ENCODE data around the gene DNAJC7.

DNAJC7 gene

DNA sequence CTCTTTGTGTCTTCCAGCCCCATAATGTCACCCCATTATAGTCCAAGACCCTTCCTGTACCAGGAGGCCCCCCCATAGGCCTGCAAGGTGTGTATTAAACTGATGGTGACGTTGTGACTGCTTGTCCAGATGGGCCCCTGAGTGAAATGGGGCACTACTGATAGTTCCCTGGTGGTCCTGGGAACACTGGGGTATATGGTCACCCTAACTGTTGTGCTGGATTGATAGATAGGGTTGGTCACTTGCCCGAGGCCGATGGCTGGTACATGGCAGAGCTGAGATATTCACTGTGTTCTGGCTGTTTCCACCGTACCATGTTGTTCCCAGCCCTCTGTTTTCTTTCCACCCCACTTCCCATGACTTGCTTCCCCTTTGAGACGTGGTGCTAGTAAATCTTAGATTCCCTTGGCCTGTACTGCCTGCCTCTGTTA, 46.3 kb downstream of the DNAJC7 start:
- Mint-ChIP-seq H3K36me3 (ENCODE audit: low read depth) (peaks cover 49% of the 10 kb centered on the region), H3K4me3 (no peak overlapping the region), H3K27me3 (ENCODE audit: low read depth) (no peaks in the 10 kb centered on the region), H3K27ac (no peak overlapping the region), H3K9me3 (no peaks in the 10 kb centered on the region), H3K4me1 (ENCODE audit: low read depth) (peaks cover 20% of the 10 kb centered on the region)
- DNase-seq (ENCODE audit: low spot score) = no peak

GRCh38 chr17:41968676-41969075, 48.6 kb downstream of the DNAJC7 start:
- Mint-ChIP-seq H3K4me1 (ENCODE audit: low read depth) (peaks cover 31% of the 10 kb centered on the region), H3K4me3 (no peak overlapping the region), H3K27ac (no peak overlapping the region), H3K27me3 (ENCODE audit: low read depth) (no peaks in the 10 kb centered on the region), H3K9me3 (no peaks in the 10 kb centered on the region), H3K36me3 (ENCODE audit: low read depth) (peaks cover 29% of the 10 kb centered on the region)
- no peak for DNase-seq (ENCODE audit: low spot score)

DNA sequence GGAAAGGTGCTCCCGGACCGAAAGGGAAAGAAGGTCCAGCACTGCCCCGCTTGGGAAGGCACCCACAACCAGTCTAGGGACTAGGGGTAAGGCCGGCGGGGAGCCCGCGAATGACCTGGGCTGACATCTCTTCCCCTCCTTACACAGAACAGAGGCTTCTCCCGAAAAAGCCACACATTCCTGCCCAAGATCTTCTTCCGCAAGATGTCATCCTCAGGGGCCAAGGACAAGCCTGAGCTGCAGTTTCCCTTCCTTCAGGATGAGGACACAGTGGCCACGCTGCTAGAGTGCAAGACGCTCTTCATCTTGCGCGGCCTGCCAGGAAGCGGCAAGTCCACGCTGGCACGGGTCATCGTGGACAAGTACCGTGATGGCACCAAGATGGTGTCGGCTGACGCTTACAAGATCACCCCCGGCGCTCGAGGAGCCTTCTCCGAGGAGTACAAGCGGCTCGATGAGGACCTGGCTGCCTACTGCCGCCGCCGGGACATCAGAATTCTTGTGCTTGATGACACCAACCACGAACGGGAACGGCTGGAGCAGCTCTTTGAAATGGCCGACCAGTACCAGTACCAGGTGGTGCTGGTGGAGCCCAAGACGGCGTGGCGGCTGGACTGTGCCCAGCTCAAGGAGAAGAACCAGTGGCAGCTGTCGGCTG, 49.2 kb downstream of the DNAJC7 start:
- Mint-ChIP-seq H3K36me3 (ENCODE audit: low read depth) (peaks cover 24% of the 10 kb centered on the region), H3K27ac (peak overlapping the region; percentile 84), H3K9me3 (no peaks in the 10 kb centered on the region), H3K4me1 (ENCODE audit: low read depth) (peaks cover 31% of the 10 kb centered on the region), H3K4me3 (peak overlapping the region; percentile 86), H3K27me3 (ENCODE audit: low read depth) (no peaks in the 10 kb centered on the region)
- no peak for DNase-seq (ENCODE audit: low spot score)

- Mint-ChIP-seq H3K27me3 (ENCODE audit: low read depth) (no peaks in the 10 kb centered on the region), H3K4me1 (ENCODE audit: low read depth) (peaks cover 30% of the 10 kb centered on the region), H3K27ac (peak overlapping the region; percentile 84), H3K36me3 (ENCODE audit: low read depth) (peaks cover 20% of the 10 kb centered on the region), H3K4me3 (peak overlapping the region; percentile 86), H3K9me3 (no peaks in the 10 kb centered on the region)
- DNase-seq (ENCODE audit: low spot score) = peak; percentile 31
These were observed 49.9 kb downstream of the DNAJC7 start for GRCh38 chr17:41967141-41967920.

DNA sequence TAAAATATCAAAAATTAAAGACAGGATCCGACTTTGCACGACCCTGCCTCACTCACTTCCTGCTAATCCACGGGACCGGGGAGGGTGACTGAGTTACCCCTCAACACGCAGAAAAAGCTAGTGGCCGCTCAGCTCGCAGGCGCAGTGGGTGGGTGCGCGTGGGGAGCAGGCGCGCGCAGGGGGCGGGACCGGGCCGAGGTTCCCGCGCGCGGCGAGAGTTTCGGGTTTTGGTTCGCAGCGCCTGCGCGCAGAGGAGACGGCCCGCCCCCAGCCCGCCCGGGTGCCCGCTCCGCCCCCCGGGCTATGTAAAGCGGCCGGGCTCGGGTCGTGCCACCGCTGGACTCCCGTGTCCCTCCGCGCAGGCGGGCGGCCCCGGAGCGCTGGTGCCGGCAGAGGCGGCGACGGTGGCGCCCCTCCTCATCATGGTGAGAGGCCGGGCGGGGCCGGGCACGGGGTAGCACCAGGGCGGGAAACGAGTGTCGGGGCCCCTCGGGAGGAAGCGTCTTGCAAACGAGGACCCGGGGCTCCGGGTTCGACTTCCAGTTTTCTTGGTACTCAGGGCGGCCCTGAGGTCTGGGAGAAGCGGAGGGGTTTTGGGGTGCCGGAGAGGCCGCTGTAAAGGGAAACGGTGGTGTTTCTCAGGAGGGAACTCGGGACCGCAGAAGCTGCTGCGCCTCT, 50.6 kb downstream of the DNAJC7 start, which contains the start of gene CNP:
Gene CNP, plus strand, starts transcription at position 333 of the 678 bp plus-strand sequence. Its CDS starts 90 bp downstream, at position 423.
- peak; percentile 91 for DNase-seq (ENCODE audit: low spot score)

GRCh38 chr17:41965694-41966462, 51.4 kb downstream of the DNAJC7 start:
- peak; percentile 62 for DNase-seq (ENCODE audit: low spot score)
- H3K4me3 Mint-ChIP-seq = peak overlapping the region; percentile 87
- no peaks in the 10 kb centered on the region for H3K9me3 Mint-ChIP-seq
- peaks cover 15% of the 10 kb centered on the region for H3K36me3 Mint-ChIP-seq (ENCODE audit: low read depth)
- H3K4me1 Mint-ChIP-seq (ENCODE audit: low read depth) = peaks cover 27% of the 10 kb centered on the region
- peak overlapping the region; percentile 66 for H3K27ac Mint-ChIP-seq
- H3K27me3 Mint-ChIP-seq (ENCODE audit: low read depth) = no peaks in the 10 kb centered on the region

More for the DNA sequence above, 50.6 kb downstream of the DNAJC7 start, which contains the start of gene CNP:
- Mint-ChIP-seq H3K9me3 (no peaks in the 10 kb centered on the region), H3K36me3 (ENCODE audit: low read depth) (peaks cover 17% of the 10 kb centered on the region), H3K4me1 (ENCODE audit: low read depth) (peaks cover 30% of the 10 kb centered on the region), H3K4me3 (peak within 1 kb of the TSS; percentile 87), H3K27ac (peak within 1 kb of the TSS; percentile 79), H3K27me3 (ENCODE audit: low read depth) (no peaks in the 10 kb centered on the region)

DNA sequence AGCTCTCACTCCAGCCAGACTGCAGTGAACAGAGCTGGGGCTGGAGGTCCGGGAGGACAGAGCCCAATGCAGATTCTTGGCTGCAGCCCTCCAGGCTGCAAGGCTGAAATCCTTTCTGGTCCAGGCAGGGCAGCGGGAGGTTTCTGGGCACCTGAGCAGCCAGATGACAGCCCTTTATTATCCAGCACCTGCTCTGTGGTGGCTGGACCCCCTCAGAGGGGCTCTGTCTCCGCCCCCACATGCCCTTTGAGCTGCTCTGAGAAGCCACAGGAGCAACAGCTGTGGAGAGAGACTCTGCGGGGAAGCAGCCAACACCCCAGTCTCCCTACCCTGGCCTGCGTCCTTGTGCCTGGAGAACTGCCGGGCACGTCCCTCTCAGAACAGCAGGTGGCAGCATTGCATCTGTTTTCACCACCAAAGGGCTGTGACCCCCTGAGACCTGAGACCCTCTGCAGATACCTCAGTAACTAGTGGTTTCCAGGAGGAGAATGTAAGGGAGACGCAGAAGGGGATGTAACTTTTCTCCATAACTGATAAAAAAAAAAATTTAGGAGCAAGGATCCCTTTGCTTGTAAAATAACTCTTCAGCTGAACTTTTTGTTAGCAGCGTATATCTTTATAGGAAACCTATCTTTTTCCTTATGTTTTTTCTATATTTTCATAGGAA, 54.3 kb downstream of the DNAJC7 start:
- Mint-ChIP-seq H3K9me3 (no peaks in the 10 kb centered on the region), H3K4me1 (ENCODE audit: low read depth) (peaks cover 22% of the 10 kb centered on the region), H3K27ac (no peak overlapping the region), H3K27me3 (ENCODE audit: low read depth) (no peaks in the 10 kb centered on the region), H3K4me3 (no peak overlapping the region), H3K36me3 (ENCODE audit: low read depth) (peaks cover 2% of the 10 kb centered on the region)
- DNase-seq (ENCODE audit: low spot score) = peak; percentile 62

DNA sequence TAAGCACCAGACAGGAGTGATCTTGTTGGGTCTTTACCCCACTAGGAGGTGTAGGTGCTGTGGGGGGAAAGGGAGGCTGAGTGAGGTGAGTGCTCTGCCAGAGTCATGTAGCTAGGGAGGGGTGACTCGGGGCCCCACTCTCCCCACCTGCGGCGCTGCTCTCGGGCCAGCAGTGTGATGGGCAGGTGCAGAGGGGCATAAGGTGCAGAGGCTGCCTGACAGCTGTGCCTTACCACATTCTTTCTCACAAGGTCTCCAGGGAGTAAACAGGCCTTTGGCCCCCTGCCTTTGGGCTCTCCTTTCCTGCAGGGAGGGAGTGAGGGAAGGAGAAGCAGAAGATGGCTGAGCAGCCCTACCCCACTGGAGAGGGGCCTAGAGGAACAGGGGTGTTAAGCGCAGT, 55.1 kb downstream of the DNAJC7 start:
- Mint-ChIP-seq H3K36me3 (ENCODE audit: low read depth) (no peaks in the 10 kb centered on the region), H3K4me1 (ENCODE audit: low read depth) (peaks cover 15% of the 10 kb centered on the region)
- DNase-seq (ENCODE audit: low spot score) = no peak

DNA sequence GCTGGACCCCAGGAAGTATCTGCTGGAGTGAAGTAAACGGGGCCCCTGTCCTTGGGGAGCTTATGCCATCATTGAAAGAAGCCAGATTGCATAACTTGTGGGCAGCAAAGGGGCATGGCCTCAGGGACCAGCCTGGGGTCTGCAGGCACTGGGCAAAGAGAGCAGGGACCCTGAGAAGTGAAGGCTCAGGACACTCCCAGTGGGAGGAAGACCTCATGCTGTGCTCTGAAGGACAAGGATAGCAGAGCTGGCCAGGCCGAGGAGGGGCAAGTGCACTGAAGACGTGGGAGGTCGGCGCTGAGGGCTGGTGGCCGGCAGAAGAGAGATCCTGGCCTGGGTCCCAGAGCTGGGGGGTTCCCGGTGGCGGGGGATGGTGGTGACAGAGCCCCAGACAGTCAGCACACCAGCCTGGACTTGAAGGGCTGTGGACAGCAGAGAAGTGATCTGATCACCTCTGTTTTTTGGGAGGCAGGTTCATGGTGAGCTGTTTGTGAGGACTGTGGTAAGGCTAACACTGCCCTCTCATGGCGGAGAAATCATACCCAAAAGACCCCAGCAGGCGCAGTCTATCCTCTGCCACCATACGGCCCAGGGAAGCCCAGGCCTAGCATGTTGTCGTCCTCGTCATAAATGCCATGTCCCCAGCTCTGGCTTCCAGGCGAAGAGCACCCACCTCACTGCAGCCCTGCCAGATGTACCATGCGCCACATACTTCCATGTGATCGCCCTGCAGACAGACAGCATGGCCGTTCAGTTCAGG, 57.7 kb downstream of the DNAJC7 start:
- Mint-ChIP-seq H3K36me3 (ENCODE audit: low read depth) (no peaks in the 10 kb centered on the region), H3K27ac (no peak overlapping the region), H3K4me3 (no peak overlapping the region), H3K4me1 (ENCODE audit: low read depth) (peaks cover 3% of the 10 kb centered on the region), H3K9me3 (no peaks in the 10 kb centered on the region), H3K27me3 (ENCODE audit: low read depth) (no peaks in the 10 kb centered on the region)
- DNase-seq (ENCODE audit: low spot score) = no peak

More for the DNA sequence above, 55.1 kb downstream of the DNAJC7 start:
- H3K27ac Mint-ChIP-seq = no peak overlapping the region
- no peak overlapping the region for H3K4me3 Mint-ChIP-seq
- no peaks in the 10 kb centered on the region for H3K27me3 Mint-ChIP-seq (ENCODE audit: low read depth)
- no peaks in the 10 kb centered on the region for H3K9me3 Mint-ChIP-seq

DNA sequence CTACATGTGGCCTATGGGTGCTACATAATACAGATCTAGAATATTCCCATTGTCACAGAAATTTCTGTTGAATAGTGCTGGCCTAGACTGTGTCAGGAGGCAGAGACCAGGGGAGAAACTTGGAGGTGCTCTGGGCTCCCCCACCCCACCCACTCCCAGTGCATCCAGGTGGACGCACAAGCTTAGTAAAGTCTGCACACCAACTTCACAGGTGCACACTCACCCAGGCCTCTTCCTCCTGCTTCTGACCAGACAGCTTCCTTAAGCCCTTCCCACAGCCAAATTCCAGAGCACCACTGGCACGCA, 58.3 kb downstream of the DNAJC7 start:
- Mint-ChIP-seq H3K9me3 (no peaks in the 10 kb centered on the region), H3K27ac (no peak overlapping the region), H3K27me3 (ENCODE audit: low read depth) (no peaks in the 10 kb centered on the region), H3K4me3 (no peak overlapping the region), H3K36me3 (ENCODE audit: low read depth) (no peaks in the 10 kb centered on the region), H3K4me1 (ENCODE audit: low read depth) (peaks cover 3% of the 10 kb centered on the region)
- no peak for DNase-seq (ENCODE audit: low spot score)

GRCh38 chr17:41957869-41958439, 59.3 kb downstream of the DNAJC7 start:
- no peak for DNase-seq (ENCODE audit: low spot score)
- Mint-ChIP-seq H3K4me1 (ENCODE audit: low read depth) (peaks cover 2% of the 10 kb centered on the region), H3K9me3 (no peaks in the 10 kb centered on the region), H3K27me3 (ENCODE audit: low read depth) (no peaks in the 10 kb centered on the region), H3K27ac (no peak overlapping the region), H3K4me3 (no peak overlapping the region), H3K36me3 (ENCODE audit: low read depth) (no peaks in the 10 kb centered on the region)

DNA sequence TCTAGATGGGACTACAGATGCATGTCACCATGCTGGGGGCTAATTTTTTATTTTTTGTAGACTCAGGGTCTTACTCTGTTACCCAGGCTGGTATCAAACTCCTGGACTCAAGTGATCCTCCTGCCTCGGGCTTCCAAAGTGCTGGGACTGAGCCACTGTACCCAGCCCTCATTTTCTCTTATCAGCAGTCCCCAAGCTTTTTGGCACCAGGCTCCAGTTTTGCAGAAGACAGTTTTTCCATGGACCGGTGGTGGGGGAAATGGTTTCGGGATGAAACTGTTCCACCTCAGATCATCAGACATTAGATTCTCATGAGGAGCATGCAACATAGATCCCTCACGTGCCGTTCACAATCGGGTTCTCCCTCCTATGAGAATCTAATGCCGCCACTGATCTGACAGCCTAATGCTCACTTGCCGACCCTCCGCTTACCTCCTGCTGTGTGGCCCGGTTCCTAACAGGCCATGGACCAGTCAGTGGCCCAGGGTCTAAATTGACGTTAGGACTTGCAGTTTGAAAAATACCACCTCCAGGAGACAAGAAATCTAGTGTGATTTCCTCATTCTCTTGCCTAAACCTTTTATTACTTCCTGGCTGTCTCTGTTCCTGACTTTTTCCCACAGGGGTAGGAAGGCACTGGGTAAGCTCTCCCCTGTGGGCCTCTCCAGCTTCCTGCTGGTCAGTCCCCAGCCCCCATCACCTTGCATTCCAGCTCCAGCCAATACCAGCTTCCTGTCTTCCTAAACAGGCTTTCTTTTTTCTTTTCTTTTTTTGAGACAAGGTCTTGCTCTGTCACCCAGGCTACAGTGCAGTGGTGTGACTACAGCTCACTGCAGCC, 60.0 kb downstream of the DNAJC7 start:
- Mint-ChIP-seq H3K27me3 (ENCODE audit: low read depth) (no peaks in the 10 kb centered on the region), H3K9me3 (no peaks in the 10 kb centered on the region), H3K36me3 (ENCODE audit: low read depth) (no peaks in the 10 kb centered on the region), H3K4me3 (no peak overlapping the region), H3K4me1 (ENCODE audit: low read depth) (no peaks in the 10 kb centered on the region), H3K27ac (no peak overlapping the region)
- no peak for DNase-seq (ENCODE audit: low spot score)
